Hepatocyte (in vitro differentiated cells): ENCODE measurements around the gene MAP3K5.

Source experiments
- EZH2 ChIP-seq: fragments of 200-600 bp; sonication (generic); IDR thresholded peaks from 2 replicates; pipeline ENCODE4 v1.6.1; 2016; ENCODE audit warnings: antibody characterized with exemption, mild to moderate bottlenecking, borderline replicate concordance
- EZH2phosphoT487 ChIP-seq: fragments of 200-600 bp; sonication (generic); IDR thresholded peaks from one replicate; pipeline ENCODE4 v1.6.1; 2018; ENCODE audit warnings: antibody characterized with exemption, mild to moderate bottlenecking, low read depth, moderate library complexity; ENCODE audit not compliant: unreplicated experiment, severe bottlenecking
- TF ChIP-seq, protein P1 (sequence below): fragments of 200-600 bp; sonication (generic); IDR thresholded peaks from 2 replicates; pipeline ENCODE4 v1.5.1; 2016; ENCODE audit warnings: antibody characterized with exemption, mild to moderate bottlenecking; ENCODE audit not compliant: poor library complexity

DNA sequence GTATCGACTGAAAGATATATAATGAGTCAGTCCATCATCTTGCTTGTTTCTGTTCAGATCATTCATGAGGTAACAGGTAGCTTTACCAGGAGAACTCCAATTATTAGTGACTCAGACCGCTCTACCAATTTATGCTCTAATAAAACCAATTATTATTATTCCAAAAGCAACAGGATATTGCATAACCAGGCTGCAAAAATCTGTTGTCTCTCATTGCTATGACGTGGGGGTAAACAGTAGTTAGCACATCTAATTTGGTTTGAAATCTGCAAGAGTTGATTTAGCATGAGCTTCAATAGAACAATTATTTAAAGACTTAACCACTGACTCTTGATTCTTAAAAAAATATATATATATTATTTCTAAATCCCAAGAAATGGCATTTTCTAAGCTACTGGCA is 151.1 kb downstream of the MAP3K5 start:
- TF ChIP-seq EZH2 (no peak), EZH2phosphoT487 (no peak)
- TF ChIP-seq, protein P1, sequence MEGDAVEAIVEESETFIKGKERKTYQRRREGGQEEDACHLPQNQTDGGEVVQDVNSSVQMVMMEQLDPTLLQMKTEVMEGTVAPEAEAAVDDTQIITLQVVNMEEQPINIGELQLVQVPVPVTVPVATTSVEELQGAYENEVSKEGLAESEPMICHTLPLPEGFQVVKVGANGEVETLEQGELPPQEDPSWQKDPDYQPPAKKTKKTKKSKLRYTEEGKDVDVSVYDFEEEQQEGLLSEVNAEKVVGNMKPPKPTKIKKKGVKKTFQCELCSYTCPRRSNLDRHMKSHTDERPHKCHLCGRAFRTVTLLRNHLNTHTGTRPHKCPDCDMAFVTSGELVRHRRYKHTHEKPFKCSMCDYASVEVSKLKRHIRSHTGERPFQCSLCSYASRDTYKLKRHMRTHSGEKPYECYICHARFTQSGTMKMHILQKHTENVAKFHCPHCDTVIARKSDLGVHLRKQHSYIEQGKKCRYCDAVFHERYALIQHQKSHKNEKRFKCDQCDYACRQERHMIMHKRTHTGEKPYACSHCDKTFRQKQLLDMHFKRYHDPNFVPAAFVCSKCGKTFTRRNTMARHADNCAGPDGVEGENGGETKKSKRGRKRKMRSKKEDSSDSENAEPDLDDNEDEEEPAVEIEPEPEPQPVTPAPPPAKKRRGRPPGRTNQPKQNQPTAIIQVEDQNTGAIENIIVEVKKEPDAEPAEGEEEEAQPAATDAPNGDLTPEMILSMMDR = no peak
